HG03039 (cell line): ENCODE measurements around the gene TMEM237.

Experiments used
- ATAC-seq: cut with Tn5 transposase; IDR thresholded peaks from one replicate; pipeline ENCODE4 v1.9.1; 2021; ENCODE audit warnings: mild to moderate bottlenecking, moderate library complexity; ENCODE audit not compliant: unreplicated experiment

The TMEM237 gene

DNA sequence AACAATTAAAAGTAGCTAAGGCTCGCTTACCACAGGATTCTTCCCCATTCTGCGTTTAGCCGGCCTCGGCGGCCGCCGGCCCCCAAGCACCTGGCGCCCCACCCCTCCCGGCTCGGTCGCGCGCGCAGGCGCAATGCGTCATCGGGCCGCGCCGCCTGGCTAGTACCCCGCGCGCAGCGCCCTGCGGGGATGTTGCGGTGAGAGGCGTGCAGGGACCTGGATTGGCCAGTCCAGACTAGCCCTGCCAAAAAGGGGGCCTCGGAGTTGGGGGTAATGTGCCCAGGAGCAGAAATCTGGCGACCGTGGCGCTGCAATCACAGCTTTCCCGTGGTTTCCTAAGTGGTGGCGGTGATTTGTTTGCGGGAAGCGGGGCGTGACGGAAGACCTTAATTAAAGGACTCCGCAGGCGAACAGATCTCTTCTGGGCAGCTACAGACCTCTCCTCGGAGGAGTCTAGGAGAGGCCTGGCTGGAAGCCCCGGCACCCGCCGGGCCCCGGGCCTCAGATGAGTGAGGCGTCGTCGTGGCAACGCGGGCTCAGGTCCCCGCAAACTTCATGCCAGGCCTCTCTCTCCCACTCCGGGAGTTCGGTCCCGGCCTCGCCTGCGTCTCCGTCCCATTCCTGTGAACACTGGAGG, 606 bp downstream of the TMEM237 start:
- ATAC-seq: peak; percentile 93

DNA sequence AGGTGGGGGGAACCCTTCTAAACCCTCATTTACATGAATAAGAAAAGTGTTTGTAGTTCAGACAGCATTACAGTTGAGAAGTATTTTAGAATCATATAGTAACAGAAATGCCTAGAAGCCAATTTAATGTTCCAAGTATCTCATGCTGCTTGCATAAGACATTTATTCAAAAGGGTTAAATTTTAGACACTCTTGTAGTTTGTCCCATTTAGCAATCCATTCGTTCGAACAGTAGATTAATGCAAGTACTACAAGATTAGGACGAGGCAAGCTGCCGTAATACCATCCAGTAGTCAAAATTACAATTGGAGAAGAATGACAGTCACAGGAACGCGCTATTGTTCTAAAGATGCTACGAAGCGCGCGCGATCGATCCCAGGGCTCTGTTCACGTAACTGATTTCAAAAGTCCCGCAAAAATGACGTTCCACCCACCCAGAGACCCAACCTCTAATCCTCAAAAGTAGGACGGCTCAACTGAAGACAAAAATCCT, 1.2 kb downstream of the TMEM237 start:
- ATAC-seq: peak; percentile 12

DNA sequence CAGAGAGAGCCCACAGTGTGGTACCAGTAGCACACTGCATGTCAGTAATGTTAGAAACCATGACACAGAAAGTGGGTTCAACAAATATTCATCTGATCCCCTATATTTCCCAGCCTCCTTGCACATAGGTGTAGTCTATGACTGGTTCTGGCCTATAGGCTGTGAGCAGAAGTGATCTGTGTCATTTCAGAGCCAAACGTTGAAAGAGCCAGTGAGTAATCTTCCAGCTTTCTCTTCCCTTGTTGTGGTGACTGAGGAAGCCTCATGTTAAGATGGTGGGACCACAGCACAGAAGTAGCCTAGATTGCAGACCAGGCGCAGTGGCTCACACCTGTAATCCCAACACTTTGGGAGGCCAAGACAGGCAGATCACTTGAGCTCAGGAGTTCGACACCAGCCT, 4.1 kb downstream of the TMEM237 start:
- no peak for ATAC-seq

DNA sequence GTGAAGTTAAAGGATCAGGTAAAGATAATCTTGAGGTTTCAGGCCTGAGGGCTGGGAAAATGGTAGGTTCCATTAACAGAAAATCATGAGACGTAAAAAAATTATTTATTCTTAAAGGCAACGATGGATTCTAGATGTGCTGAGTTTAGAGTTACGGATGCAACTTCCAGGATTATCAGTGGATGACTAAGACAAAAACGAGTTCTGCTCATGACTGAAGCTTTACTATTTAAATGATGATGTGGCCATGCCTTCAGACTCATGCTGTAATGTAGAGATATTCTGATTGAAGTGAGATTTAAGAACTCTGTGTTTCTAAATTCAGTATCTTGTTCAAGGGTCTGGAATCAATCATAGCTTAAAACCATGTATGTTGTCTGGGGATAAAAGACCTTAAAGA, 5.0 kb downstream of the TMEM237 start:
- no peak for ATAC-seq

DNA sequence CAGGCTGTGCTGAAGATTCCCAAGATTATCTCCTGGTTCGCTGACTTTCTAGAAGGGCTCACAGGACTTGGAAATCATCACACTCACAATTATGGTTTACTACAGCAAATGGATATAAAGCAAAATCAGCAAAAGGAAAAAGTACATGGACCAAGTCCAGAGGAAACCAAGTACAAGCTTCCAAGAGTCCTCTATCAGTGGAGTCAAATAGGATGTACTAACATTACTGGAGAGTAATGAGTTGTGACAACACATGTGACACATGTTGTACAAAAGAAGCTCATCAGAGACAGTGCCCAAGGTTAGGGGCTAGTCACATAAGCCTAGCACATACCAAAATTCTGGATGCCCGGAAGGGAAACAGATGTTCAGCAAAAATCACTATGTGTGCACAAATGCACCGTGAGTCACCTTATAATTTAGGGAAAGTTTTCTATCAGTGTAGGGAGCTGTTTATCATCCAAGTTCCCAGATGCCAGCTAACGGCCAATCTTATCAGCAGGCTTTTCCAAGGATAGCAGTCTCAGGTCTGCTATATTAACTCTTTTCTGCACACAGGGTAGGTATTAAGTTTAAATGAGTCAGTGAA, 9.5 kb downstream of the TMEM237 start:
- no peak for ATAC-seq

DNA sequence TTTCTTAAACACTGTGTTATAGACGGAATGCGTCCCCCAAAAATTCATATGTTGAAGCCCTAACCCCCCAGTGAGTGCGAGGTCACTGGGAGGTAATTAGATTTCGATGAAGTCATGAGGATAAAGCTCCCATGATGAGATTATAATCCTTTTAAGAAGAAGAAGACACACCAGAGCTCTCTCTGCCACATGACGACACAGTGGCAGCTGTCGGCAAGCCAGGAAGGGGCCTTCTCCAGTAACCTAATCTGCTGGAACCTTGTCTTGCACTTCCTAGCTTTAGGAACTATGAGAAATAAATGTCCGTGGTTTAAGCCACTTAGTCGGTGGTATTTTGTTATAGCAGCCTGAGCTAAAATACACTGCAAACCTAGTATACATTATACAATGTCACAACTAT, 12.3 kb downstream of the TMEM237 start:
- no peak for ATAC-seq

DNA sequence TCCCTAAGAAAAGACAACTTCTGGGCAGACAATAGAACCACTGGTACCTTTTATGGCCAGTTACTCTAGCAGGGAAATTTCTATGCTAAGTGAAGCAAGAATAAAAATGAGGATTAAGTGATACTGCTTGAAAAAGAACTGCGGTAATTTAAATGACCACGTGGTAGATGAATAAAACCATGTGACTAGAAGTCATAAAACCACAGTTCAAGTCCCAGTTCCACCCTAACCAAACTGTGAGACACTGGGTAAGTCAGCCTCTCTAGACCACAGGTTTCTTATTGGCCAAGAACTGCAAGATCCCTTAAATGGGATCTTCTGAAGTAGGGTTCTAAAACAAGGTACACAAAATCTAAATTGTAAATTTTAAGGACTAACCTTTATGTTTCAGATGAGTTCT, 12.7 kb downstream of the TMEM237 start:
- ATAC-seq: no peak

DNA sequence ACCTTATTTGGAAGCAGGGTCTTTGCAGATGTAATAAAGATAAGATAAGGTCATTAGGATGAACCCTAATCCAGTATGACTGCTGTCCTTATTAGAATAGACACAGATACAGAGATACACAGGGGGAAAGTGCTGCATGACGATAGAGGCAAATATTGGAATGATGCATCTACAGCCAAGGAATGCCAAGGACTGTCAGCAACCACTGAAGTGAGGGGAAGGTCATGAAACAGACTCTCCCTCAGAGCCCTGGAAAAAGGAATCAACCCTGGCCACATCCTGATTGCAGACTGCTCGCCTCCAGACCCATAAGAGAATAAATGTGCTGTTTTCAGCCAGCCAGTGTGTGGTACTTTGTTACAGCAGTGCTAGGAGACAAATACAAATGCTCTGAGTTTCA, 14.8 kb downstream of the TMEM237 start:
- ATAC-seq: no peak

DNA sequence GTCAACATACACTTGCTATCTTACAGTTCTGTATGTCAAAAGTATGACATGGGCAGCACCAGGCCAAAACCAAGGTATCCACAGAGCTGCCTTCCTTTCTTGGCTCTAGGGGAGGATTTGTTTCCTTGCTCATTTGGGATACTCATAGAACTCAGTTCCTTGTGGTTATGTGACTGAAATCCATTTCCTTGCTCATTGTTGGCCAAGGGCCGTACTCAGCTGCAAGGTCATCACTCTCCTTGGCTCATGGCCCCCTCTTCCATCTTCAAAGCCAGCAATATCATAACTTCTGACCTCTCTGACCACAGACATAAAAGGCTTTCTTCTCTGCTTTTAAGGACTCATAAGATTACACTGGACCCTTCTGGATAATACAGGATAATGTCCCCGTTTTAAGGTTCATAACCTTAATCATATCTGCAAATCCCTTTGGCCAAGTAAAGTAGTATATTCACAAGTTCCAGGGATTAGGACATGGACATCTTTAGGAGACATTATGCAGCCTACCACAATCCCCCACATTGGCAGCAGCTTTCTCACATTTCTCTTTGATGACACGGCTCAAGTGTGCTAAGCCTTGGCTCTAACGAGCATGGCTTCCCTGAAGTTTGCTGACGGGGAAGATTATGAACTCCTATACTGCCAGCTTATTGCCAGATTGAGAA, 20.9 kb downstream of the TMEM237 start:
- no peak for ATAC-seq

DNA sequence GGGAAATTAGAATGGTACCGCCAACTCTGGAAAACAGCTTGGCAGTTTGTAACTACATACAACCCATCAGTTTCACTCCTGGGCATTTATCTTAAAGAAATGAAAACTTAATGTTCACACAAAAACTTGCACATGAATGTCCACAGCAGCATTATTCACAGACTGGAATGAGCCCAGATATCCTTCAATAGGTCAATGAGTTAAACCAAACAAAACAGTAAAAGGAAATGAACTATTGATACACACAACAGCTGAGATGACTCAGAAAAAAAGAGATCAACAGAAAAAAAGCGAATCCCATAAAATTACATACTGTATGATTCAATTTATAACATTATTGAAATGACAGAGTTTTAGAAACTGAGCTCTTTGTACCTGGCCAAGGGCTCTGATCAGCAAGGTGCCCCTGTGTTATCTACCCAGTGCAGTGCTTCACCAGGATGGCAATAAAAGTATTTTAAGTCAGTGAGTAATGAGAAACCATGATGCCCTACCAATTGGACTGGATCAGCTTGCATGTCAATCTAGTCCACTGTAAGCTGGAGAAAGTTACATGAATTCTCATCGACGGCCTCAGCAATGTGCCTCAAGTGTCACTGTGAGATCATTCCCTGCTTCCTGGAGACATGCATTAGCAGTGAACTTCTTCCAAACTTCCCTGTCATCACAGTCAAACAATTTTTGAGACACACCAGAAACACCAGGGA, 21.9 kb downstream of the TMEM237 start:
- no peak for ATAC-seq

DNA sequence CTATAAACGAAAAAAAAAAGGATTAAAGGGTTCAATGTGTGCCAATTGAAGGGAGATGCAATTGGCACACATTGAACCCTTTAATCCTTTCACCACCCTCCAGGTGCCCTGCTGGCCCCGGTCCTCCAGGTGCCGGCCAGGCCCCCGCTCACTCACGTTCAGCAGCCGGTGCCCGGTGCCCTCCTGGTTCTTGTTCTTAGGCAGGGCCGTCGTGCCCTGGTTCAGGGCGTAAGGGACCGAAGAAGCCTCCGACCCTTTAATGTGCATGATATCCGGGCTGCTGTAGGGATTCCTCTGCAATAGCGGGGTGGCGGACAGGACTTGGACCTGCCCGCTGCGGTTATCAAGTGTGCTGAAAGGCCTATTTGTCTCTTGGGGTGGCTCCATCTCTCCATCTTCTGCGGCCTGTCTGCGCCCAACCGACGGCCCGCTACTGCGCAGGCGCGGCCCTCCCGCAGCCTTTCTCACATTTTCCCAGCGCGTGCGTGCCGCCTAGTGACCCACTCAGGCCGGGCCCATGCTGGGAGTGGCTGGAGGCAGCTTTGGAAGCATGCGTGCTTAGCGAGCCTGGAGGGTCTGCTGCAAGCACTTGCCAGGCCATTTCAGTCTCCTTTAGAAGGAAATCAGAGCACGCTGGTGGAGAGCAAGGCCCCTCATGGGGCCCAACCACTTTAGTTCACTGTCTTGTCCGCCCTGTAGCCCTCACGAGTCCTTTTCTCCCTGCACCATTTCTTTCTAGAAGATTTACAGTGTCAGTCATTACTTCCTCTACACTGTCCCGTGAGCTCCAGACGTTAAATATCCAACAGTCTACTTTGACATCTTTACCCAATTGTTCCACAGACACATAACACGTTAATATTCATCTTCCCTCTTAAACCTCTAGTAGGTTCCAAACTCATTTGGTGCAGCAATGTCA, 24.3 kb downstream of the TMEM237 start:
- no peak for ATAC-seq

DNA sequence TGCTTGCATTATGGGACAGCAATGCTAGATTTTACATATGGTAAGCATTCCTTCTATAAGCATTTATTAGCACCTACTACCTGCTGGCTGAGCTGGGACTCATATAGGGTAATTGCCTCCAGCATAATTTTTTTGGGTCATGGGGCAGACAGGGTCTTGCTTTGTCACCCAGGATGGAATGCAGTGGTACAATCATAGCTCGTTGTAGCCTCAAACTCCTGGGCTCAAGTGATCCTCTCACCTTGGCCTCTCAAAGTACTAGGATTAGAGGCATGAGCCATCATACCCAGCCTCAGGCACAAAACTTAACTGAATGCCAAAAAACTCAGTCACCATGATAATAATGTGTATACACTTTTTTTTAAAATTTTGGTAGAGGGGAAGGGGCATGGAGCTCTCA, 35.3 kb downstream of the TMEM237 start:
- no peak for ATAC-seq

DNA sequence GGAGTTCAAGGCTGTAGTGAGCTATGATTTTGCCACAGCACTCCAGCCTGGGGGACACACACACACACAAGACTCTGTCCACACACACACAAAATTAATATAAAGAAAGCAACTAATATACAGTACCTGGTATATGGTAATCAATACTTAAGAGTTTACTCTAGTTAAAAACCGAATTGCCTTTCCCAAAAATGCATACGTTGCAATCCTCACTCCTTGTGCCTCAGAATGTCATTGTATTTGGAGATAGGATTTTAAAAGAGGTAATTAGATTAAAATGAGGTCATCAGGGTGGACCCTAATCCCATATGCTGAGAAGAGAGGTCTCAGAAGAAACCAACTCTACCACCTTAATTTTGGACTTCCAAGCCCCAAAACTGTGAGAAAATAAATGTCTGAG, 35.7 kb downstream of the TMEM237 start:
- ATAC-seq: no peak

DNA sequence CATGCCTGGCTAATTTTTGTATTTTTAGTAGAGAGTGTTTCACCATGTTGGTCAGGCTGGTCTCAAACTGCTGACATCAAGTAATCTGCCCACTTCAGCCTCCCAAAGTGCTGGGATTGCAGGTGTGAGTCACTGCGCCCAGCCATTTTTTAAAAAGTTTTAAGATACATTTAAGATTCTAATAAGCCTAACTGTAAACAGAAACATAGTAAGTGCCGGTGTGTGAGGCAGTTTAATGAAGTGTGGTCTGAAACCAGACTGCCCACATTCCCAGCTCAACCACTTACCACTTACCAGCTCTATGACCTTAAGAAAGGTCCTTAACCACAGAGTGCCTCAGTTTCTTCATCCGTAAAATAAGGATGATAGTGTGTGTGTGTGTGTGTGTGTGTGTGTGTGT, 42.4 kb downstream of the TMEM237 start:
- ATAC-seq: no peak

DNA sequence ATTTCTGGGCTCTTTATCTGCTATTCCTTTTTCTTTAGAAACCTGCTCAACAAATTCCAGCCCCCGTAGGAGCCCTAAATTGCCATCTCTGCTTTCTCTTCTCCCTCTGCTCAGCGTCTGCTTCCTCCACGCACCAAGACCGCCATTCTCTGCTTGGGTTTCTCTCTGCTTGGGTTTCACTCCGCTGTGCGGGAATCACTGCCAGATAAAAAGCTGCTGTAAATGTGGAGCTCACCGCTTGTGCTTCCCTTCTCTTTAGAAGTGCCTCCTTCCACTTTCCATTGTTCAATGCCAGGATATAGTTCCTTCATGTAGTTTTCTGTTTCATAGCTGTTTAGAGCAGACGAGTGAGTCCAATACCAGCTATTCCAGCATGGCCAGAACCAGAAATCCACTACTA, 45.9 kb downstream of the TMEM237 start:
- ATAC-seq: no peak

DNA sequence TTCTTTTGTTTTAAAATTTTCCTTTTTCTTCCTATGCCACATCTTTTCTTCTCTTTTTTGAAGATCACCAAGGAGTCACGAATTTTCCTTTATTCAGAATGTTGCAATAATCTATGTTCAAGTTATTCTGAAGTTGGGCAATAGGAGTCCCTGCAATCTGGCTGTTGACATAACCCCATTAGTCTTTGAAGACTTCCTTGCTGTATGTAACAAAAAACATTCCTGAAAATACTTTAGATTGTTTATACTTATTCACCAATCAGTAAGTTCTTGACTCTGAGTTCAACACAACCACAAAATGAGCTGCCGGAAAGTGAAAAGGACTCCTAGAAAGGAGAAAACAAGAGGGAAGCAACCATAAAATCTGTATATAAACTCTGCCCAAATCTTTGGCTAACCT, 62.8 kb downstream of the TMEM237 start:
- ATAC-seq: no peak

DNA sequence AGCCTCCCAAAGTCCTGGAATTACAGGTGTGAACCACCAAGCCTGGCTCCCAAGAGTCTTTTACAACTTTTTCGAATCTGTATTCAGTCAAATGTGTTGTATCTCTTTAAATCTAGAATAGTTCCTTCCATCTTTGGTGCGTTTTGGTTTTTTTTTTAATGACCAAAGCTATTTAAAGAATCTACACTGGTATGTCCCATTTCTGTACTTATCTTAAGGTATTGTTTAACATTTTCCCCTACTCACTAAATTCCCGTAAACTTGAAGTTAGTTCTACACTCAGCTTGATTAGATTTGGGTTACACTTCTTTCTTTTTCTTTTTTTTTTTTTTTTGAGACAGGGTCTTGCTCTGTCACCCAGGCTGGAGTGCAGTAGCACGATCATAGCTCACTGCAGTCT, 63.8 kb downstream of the TMEM237 start:
- no peak for ATAC-seq

DNA sequence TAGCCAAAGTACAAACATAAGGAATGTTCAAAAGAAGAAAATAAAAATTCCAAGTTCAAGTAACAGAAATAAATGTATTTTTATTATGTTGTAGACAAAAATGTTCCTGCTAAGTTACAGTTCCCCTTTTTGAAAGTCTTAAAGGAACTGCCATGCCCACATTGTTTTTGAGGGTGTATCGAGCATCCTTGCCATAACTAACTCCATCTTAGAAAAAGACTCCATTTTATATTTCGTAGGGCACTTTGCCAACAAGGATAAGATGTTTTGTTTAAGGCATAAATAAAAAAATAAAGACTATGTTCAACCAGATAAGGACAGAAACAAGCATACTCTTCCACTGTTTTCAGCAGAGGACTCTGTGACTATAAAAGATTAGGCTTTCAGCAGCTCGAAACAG, 67.3 kb downstream of the TMEM237 start:
- ATAC-seq: no peak

DNA sequence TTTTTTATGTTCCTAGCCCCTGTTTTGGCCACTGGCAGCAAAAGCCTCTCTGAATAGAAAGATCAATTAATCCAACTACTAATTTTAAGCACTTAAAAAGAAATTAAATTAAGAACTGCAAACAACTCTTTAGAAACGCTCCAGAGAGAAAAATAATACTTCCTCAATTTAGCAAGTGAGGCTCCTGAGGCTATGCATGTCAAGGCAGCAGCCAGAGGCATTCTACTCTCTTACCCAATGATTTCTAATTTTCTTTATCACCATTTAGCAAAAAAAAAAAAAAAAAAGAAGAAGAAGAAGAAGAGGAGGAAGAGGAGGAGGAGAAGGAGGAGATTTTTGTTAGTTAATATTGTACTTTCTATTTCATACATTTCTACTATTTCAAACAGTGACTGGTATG, 68.5 kb downstream of the TMEM237 start:
- no peak for ATAC-seq

DNA sequence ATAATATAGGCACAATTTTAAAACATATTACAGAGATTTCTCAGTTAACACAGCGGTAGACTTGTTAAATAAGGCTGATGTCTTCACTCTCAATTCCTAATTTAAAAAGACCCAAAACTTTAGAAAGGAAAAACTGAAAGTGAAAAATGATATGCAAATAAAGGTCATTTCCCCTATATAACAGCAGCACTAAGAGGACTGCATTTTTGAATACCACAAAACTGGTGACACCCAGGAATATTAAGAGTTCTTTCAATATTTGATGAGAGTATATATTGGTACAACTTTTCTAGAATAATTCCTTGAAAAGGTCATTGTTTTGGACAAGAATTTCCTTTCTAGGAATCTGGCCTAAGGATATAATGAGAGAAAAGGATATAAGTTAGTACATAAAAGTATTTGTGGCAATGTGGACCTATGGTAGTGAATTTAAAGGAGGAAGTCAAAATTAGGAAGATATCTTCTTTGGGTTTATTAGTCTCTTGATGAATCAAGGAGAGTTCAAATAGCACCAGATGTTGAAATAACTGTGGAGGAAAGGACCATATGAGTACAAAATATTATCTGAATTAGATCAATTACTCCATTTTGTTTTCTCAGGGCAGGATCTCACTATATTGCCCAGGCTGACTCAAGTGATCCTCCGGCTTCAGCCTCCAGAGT, 70.3 kb downstream of the TMEM237 start:
- no peak for ATAC-seq
